Transverse colon (tissue), 4 donors: ENCODE measurements around the gene CYTH4. TPM values are rescaled to one million over a fixed set of nuclear protein-coding genes. Genes with fewer than 3 reads are reported as not detected.
"Not testable (repeated sequence)": the region's sequence is repeated elsewhere in the genome, so short reads cannot be mapped to it uniquely, and the experiment has no call there.

Source experiments
- DNase-seq: peaks from one replicate; pipeline ENCODE4 v3.0.0-alpha.2; 2019
- H3K27ac ChIP-seq, 4 donors: fragments of 200-600 bp; sonication (generic); 2 replicates each; pipeline ENCODE4 v1.5.1; 2016 to 2018; ENCODE audit warnings: inconsistent platforms in 4 of 4
- H3K27me3 ChIP-seq: fragments of 200-600 bp; sonication (generic); 2 replicates; pipeline ENCODE4 v1.5.1; 2017; ENCODE audit warnings: inconsistent platforms
- H3K36me3 ChIP-seq, 4 donors: fragments of 200-600 bp; sonication (generic); 2 replicates each; pipeline ENCODE4 v1.5.1; 2017 to 2019; ENCODE audit warnings: inconsistent platforms in 4 of 4
- H3K4me1 ChIP-seq, 4 donors: fragments of 200-600 bp; sonication (generic); 2 replicates each; pipeline ENCODE4 v1.5.1; 2017 to 2020; ENCODE audit warnings: inconsistent platforms in 4 of 4
- H3K4me3 ChIP-seq, 4 donors: fragments of 200-600 bp; sonication (generic); 1 replicate in 1 of 4; 2 replicates in 3 of 4; pipeline versions ENCODE4 v1.5.1 to v1.6.1; 2017 to 2019; ENCODE audit warnings: inconsistent platforms in 4 of 4
- H3K9me3 ChIP-seq, 2 donors: fragments of 200-600 bp; sonication (generic); 2 replicates each; pipeline ENCODE4 v1.5.1; 2017 to 2019; ENCODE audit warnings: inconsistent platforms in 2 of 2
- CTCF ChIP-seq, 5 experiments: fragments of 200-600 bp in 3 of 5; fragments of 450-650 bp in 2 of 5; sonication (generic) in 3 of 5; IDR thresholded peaks; 1 replicate in 2 of 5; 2 replicates in 3 of 5; pipeline ENCODE4 v1.5.1; 2016 to 2017; ENCODE audit warnings: antibody characterized with exemption in 5 of 5, inconsistent platforms in 3 of 5, mild to moderate bottlenecking in 2 of 5, moderate library complexity in 1 of 5
- EP300 ChIP-seq: sonication (generic); formaldehyde crosslinking; IDR thresholded peaks from one replicate; pipeline ENCODE4 v1.6.1; 2017; ENCODE audit warnings: antibody characterized with exemption, low read depth
- POLR2A ChIP-seq: fragments of 450-650 bp; IDR thresholded peaks from one replicate; pipeline ENCODE4 v1.6.1; 2016; ENCODE audit warnings: antibody characterized with exemption, mild to moderate bottlenecking, moderate library complexity
- POLR2AphosphoS5 ChIP-seq, 3 donors: sonication (generic); formaldehyde crosslinking; IDR thresholded peaks; one replicate each; pipeline ENCODE4 v1.6.1; 2016; ENCODE audit warnings: antibody characterized with exemption in 3 of 3
- WGBS, 2 donors: methylation state at CpG; one replicate each; pipeline ENCODE4 v1.1.5; 2018; ENCODE audit warnings: low coverage in 1 of 2; 5-methylcytosine and 5-hydroxymethylcytosine counted together
- in situ Hi-C, 4 donors: fragments of 200-750 bp; cut with MboI; loops; one replicate each; pipeline versions ENCODE4 v1.15.0 to v1.15.1; 2017; ENCODE audit warnings: low sequenced_read_pairs in 3 of 4, low pct_ligation_motif_present in 1 of 4, low pct_unique_long_range_greater_than_20kb in 1 of 4
- intact Hi-C: fragments of 100-400 bp; cut with DNase I; formaldehyde crosslinking; loops from one replicate; pipeline ENCODE4 v1.15.1; 2023; ENCODE audit warnings: low total_unique reads
- total RNA-seq, 4 donors: library from RNA; depleted of rRNA; stranded (reverse); fragments of >200 nt; gene quantifications; one replicate each; pipeline ENCODE4 v1.1.0, GENCODE V29; 2016

CYTH4 gene
- 10 to 100 TPM in 2 of 4 donors, 1 to 10 TPM in 2; 1.4 to 26.9 (median 10.6) TPM for total RNA-seq

- no peaks in the 10 kb centered on the region for H3K4me1 ChIP-seq
- peak within 1 kb of the TSS; percentile 73 to 82 (median 79) for H3K27ac ChIP-seq
- H3K27me3 ChIP-seq: peaks cover 33% of the 10 kb centered on the region
- H3K9me3 ChIP-seq: no peaks in the 10 kb centered on the region
- H3K4me3 ChIP-seq: peak within 1 kb of the TSS; percentile 12 to 52 (median 28)
- intact Hi-C loops: no loop called here
- 18% methylated on average over 12 of the region's 12 CpGs; no CpG with 5 or more reads in 1 of the 2 donors for WGBS, 2 donors
- peak; percentile 80 for DNase-seq
- H3K36me3 ChIP-seq: no peaks in the 10 kb centered on the region
- in situ Hi-C loops: no loop called here
- TF ChIP-seq POLR2AphosphoS5 (IDR thresholded peaks at IDR 0.05): peak; percentile 23 to 69 (median 60)
- no peak for TF ChIP-seq CTCF (IDR thresholded peaks at IDR 0.05)
- TF ChIP-seq EP300: no peak
- TF ChIP-seq POLR2A: peak; percentile 50
Measured at GRCh38 chr22:37282385-37282677, at the start of gene CYTH4. Gene CYTH4, plus strand, starts transcription at chr22:37282508. Its CDS starts 62 bp downstream, at chr22:37282570.

- in situ Hi-C loops, H3K27ac ChIP-seq, H3K9me3 ChIP-seq, H3K27me3 ChIP-seq, H3K4me3 ChIP-seq, H3K36me3 ChIP-seq, intact Hi-C loops: not testable (repeated sequence)
- DNase-seq: peak; percentile 2
- peaks cover 0 to 15% (median 7%) of the 10 kb centered on the region in 4 donors for H3K4me1 ChIP-seq
- 85 to 93% methylated on average over 8 to 12 of the region's 12 CpGs for WGBS, 2 donors
Measured at GRCh38 chr22:37233371-37233750, 48.9 kb upstream of the CYTH4 start.

GRCh38 chr22:37233751-37234631 is 48.3 kb upstream of the CYTH4 start:
- WGBS, 2 donors: 69 to 93% methylated on average over 2 to 25 of the region's 27 CpGs
- Histone ChIP-seq H3K27me3 (no peaks in the 10 kb centered on the region), H3K36me3 (no peaks in the 10 kb centered on the region), H3K4me1 (peaks cover 0 to 9% (median 7%) of the 10 kb centered on the region in 4 donors), H3K9me3 (no peaks in the 10 kb centered on the region), H3K4me3 (no peak overlapping the region), H3K27ac (no peak overlapping the region)
- peak; percentile 6 for DNase-seq
- in situ Hi-C loops (no loop called here), intact Hi-C loops (no loop called here)
- TF ChIP-seq POLR2A (no peak), CTCF (IDR thresholded peaks at IDR 0.05) (no peak), POLR2AphosphoS5 (IDR thresholded peaks at IDR 0.05) (no peak), EP300 (no peak)

- no peaks in the 10 kb centered on the region for H3K9me3 ChIP-seq
- in situ Hi-C loops (no loop called here), intact Hi-C loops (no loop called here)
- no peaks in the 10 kb centered on the region for H3K36me3 ChIP-seq
- TF ChIP-seq CTCF (IDR thresholded peaks at IDR 0.05): no peak
- TF ChIP-seq POLR2AphosphoS5 (IDR thresholded peaks at IDR 0.05): no peak
- no peak for TF ChIP-seq EP300
- no peak overlapping the region for H3K4me3 ChIP-seq
- no peaks in the 10 kb centered on the region for H3K4me1 ChIP-seq
- WGBS, 2 donors: 80 to 83% methylated on average over 1 to 16 of the region's 16 CpGs
- H3K27ac ChIP-seq: peak overlapping the region in 1 of 4 donors; percentile 21
- peak; percentile 10 for DNase-seq
- H3K27me3 ChIP-seq: no peaks in the 10 kb centered on the region
Measured at GRCh38 chr22:37234736-37235711, 47.3 kb upstream of the CYTH4 start.
